Panc1 (cell line): Measurements from ENCODE around the gene CCR8. TPM values are rescaled to one million over a fixed set of nuclear protein-coding genes. Genes with fewer than 3 reads are reported as not detected.

Experiments
- ATAC-seq: fragments of 200-7000 bp; cut with Tn5 transposase; 2 replicates; pipeline ENCODE4 v1.9.1; 2020; ENCODE audit warnings: mild to moderate bottlenecking, moderate library complexity
- Bru-seq: library from RNA; stranded (reverse); fragments of 400-500 nt; gene quantifications from one replicate; lab custom pipeline; 2021; lab: Mats Ljungman, UMichigan
- BruChase-seq, 2 experiments: library from RNA; stranded (reverse); fragments of 400-500 nt; gene quantifications; one replicate each; lab custom pipeline; 2021; lab: Mats Ljungman, UMichigan
- BruUV-seq: library from RNA; stranded (reverse); fragments of 400-500 nt; replicated peaks from 2 replicates; lab custom pipeline; 2021; lab: Mats Ljungman, UMichigan
- CTCF ChIA-PET: fragments of 300-600 bp; sonication (Branson Sonifier 250); formaldehyde crosslinking; loops from one replicate; lab custom pipeline; 2022; ENCODE audit warnings: antibody characterized with exemption; lab: Charles Lee
- POLR2A ChIA-PET: fragments of 300-600 bp; sonication (Branson Sonifier 250); formaldehyde crosslinking; loops from one replicate; lab custom pipeline; 2022; ENCODE audit warnings: antibody characterized with exemption; lab: Charles Lee
- DNase-seq: peaks from one replicate; pipeline ENCODE4 v3.0.0-alpha.2; 2010; ENCODE audit warnings: low read depth, low spot score
- H3K27ac ChIP-seq: 2 replicates; pipeline ENCODE4 v1.5.1; 2011; ENCODE audit warnings: mild to moderate bottlenecking, low read length, inconsistent platforms
- H3K27me3 ChIP-seq: fragments of 200-500 bp; sonication (Bioruptor generic); 2 replicates; pipeline ENCODE4 v1.6.0; 2014; ENCODE audit warnings: low read length, inconsistent platforms; ENCODE audit not compliant: control insufficient read depth, insufficient read depth
- H3K36me3 ChIP-seq: fragments of 200-500 bp; sonication (Bioruptor generic); 2 replicates; pipeline ENCODE4 v1.5.1; 2014; ENCODE audit warnings: inconsistent platforms, mild to moderate bottlenecking, low read length, moderate library complexity; ENCODE audit not compliant: control insufficient read depth, insufficient read depth
- H3K4me1 ChIP-seq: 2 replicates; pipeline ENCODE4 v1.5.1; 2011; ENCODE audit warnings: inconsistent platforms, mild to moderate bottlenecking, low read length, moderate library complexity; ENCODE audit not compliant: control insufficient read depth, insufficient read depth
- H3K4me3 ChIP-seq, 2 experiments: 2 replicates each; pipeline ENCODE4 v1.5.1; 2011 to 2012; ENCODE audit warnings: low read depth in 2 of 2, low read length in 2 of 2, mild to moderate bottlenecking in 2 of 2, inconsistent platforms in 1 of 2, moderate library complexity in 1 of 2
- H3K9me3 ChIP-seq: fragments of 200-500 bp; sonication (Bioruptor generic); 2 replicates; pipeline ENCODE4 v1.5.1; 2014; ENCODE audit warnings: low read depth, mild to moderate bottlenecking, inconsistent platforms, low read length, moderate library complexity; ENCODE audit not compliant: control insufficient read depth, insufficient read depth
- POLR2AphosphoS5 ChIP-seq: IDR thresholded peaks from 2 replicates; pipeline ENCODE4 v1.6.1; 2012; ENCODE audit warnings: mild to moderate bottlenecking, low read depth, low read length, moderate library complexity
- SIN3A ChIP-seq: IDR thresholded peaks from 2 replicates; pipeline ENCODE4 v1.6.1; 2012; ENCODE audit warnings: low read depth, mild to moderate bottlenecking, low read length, moderate library complexity, borderline replicate concordance; ENCODE audit not compliant: insufficient read depth
- TCF7L2 ChIP-seq: IDR thresholded peaks from 2 replicates; pipeline ENCODE4 v1.6.1; 2011; ENCODE audit warnings: mild to moderate bottlenecking, low read depth, low read length, inconsistent platforms
- in situ Hi-C: cut with HindIII; loops from 2 replicates; pipeline ENCODE4 v1.10.0; 2016; ENCODE audit warnings: low sequenced_read_pairs, low pct_unique_long_range_greater_than_20kb
- intact Hi-C: fragments of 100-400 bp; cut with micrococcal nuclease; formaldehyde crosslinking; loops from one replicate; pipeline ENCODE4 v1.10.0; 2022; ENCODE audit not compliant: unreplicated experiment
- long read RNA-seq: library from polyadenylated mRNA; unstranded; transcript quantifications from one replicate; pipeline ENCODE4 v2.0.0, GENCODE V29; 2021; ENCODE audit not compliant: unreplicated experiment
- polyA plus RNA-seq: library from polyadenylated mRNA; unstranded; fragments of >200 nt; gene quantifications from one replicate; pipeline ENCODE4 v1.2.1, GENCODE V29; 2012; ENCODE audit warnings: missing spikeins; ENCODE audit not compliant: insufficient read length
- total RNA-seq: library from RNA; stranded (reverse); gene quantifications from one replicate; pipeline ENCODE4 v1.2.1, GENCODE V29; 2021; ENCODE audit not compliant: unreplicated experiment
- TF ChIP-seq, protein P1 (sequence below): fragments of 450-650 bp; IDR thresholded peaks from 2 replicates; pipeline ENCODE4 v1.5.1; 2017; ENCODE audit warnings: mild to moderate bottlenecking
- TF ChIP-seq, protein P2 (sequence below), 2 experiments: IDR thresholded peaks; 2 replicates each; pipeline ENCODE4 v1.6.1; 2011 to 2012; ENCODE audit warnings: low read depth in 2 of 2, control low read depth in 1 of 2, low read length in 1 of 2, mild to moderate bottlenecking in 1 of 2, moderate library complexity in 1 of 2; ENCODE audit not compliant: insufficient read depth in 1 of 2

CCR8 gene, protein sequence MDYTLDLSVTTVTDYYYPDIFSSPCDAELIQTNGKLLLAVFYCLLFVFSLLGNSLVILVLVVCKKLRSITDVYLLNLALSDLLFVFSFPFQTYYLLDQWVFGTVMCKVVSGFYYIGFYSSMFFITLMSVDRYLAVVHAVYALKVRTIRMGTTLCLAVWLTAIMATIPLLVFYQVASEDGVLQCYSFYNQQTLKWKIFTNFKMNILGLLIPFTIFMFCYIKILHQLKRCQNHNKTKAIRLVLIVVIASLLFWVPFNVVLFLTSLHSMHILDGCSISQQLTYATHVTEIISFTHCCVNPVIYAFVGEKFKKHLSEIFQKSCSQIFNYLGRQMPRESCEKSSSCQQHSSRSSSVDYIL
- total RNA-seq (not detected), Bru-seq, nascent RNA (not detected), BruChase-seq, experiment 1, labeled RNA remaining after a 2-hour chase (not detected), BruChase-seq, experiment 2, labeled RNA remaining after a 6-hour chase (not detected)
- polyA plus RNA-seq: not detected
- long read RNA-seq: 0 reads

DNA sequence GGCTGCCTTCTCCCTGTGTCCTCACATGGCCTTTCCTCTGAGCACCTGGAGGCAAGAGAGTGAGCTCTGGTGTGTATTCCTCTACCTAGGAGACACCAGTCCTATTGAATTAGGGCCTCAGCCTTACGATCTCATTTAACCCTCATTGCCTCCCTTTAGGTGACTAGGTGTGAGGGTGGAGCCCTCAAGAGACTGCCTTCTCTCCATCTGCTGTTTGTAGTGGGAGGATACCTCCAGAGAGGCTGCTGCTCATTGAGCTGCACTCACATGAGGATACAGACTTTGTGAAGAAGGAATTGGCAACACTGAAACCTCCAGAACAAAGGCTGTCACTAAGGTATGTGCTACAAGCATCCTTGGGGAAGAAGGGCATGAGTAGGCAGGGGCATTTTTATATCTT is at the start of gene CCR8:
Gene CCR8 (plus strand): TSS at position 217 of the 400 bp plus-strand sequence. CDS start 2,623 bp downstream, outside the sequence.
- ATAC-seq: no peak

DNA sequence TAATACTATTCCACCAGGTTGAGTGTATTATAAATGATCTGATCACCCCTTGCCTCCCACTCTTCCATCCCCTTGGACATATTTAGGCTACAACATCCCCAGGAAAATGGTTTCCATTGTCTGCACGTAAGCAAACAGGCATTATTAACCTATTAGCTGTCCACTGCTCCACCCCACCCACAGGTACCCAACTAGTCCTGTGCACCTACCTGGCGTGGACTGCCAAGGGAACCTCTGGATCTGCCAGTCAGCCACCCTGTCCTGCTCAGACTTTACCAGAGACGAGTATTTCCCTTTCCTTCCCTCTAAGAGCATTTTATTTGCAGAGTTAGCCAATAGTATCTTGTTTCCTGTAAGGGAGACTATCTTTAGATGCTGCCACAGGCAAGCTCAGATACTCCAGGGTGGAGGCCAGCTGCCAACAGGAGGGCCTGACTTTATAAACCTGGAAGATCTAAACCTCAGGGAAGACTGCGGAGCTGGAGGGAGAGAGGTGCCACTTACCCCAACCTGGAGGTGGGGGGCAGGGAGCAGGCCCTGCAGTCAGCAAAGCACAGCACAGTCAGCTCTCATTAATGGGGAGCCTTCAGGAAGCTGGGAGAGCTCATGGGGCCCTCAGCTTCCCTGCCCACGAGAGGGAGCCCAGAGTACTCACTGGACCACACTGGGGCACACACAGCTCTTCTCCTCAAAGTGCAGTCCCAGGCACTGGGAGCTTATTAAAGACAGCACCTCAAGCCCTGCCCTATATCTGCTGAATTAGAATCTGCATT is 49.6 kb upstream of the CCR8 start, which contains the start of gene CX3CR1:
Gene CX3CR1 (minus strand): TSS at position 292 of the 773 bp plus-strand sequence. CDS start 13,527 bp downstream, outside the sequence.
- H3K4me1 ChIP-seq: no peaks in the 10 kb centered on the region
- H3K9me3 ChIP-seq: no peaks in the 10 kb centered on the region
- H3K27ac ChIP-seq: no peak within 1 kb of the TSS
- POLR2A ChIA-PET: no interaction called here
- TF ChIP-seq, protein P1, sequence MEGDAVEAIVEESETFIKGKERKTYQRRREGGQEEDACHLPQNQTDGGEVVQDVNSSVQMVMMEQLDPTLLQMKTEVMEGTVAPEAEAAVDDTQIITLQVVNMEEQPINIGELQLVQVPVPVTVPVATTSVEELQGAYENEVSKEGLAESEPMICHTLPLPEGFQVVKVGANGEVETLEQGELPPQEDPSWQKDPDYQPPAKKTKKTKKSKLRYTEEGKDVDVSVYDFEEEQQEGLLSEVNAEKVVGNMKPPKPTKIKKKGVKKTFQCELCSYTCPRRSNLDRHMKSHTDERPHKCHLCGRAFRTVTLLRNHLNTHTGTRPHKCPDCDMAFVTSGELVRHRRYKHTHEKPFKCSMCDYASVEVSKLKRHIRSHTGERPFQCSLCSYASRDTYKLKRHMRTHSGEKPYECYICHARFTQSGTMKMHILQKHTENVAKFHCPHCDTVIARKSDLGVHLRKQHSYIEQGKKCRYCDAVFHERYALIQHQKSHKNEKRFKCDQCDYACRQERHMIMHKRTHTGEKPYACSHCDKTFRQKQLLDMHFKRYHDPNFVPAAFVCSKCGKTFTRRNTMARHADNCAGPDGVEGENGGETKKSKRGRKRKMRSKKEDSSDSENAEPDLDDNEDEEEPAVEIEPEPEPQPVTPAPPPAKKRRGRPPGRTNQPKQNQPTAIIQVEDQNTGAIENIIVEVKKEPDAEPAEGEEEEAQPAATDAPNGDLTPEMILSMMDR: no peak
- TF ChIP-seq SIN3A (no peak), POLR2AphosphoS5 (no peak), TCF7L2 (no peak)
- TF ChIP-seq, protein P2, sequence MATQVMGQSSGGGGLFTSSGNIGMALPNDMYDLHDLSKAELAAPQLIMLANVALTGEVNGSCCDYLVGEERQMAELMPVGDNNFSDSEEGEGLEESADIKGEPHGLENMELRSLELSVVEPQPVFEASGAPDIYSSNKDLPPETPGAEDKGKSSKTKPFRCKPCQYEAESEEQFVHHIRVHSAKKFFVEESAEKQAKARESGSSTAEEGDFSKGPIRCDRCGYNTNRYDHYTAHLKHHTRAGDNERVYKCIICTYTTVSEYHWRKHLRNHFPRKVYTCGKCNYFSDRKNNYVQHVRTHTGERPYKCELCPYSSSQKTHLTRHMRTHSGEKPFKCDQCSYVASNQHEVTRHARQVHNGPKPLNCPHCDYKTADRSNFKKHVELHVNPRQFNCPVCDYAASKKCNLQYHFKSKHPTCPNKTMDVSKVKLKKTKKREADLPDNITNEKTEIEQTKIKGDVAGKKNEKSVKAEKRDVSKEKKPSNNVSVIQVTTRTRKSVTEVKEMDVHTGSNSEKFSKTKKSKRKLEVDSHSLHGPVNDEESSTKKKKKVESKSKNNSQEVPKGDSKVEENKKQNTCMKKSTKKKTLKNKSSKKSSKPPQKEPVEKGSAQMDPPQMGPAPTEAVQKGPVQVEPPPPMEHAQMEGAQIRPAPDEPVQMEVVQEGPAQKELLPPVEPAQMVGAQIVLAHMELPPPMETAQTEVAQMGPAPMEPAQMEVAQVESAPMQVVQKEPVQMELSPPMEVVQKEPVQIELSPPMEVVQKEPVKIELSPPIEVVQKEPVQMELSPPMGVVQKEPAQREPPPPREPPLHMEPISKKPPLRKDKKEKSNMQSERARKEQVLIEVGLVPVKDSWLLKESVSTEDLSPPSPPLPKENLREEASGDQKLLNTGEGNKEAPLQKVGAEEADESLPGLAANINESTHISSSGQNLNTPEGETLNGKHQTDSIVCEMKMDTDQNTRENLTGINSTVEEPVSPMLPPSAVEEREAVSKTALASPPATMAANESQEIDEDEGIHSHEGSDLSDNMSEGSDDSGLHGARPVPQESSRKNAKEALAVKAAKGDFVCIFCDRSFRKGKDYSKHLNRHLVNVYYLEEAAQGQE (IDR thresholded peaks at IDR 0.05; ENCODE audit: insufficient read depth in 1 of 2, low read depth in 2 of 2, low read length in 1 of 2): no peak
- H3K36me3 ChIP-seq: no peaks in the 10 kb centered on the region
- H3K4me3 ChIP-seq: no peak within 1 kb of the TSS
- in situ Hi-C loops (no loop called here), intact Hi-C loops (no loop called here)
- H3K27me3 ChIP-seq: no peaks in the 10 kb centered on the region; the same call in 1 of the 2 replicates
- no peak for ATAC-seq
- DNase-seq: no peak
- CTCF ChIA-PET: interaction anchor here (0.6 to 1.1 kb wide), 2 partner anchors 13 to 138 kb away, joined by 3 read pairs; no protein-coding TSS in a partner anchor
- no TSS peak for BruUV-seq

More for the DNA sequence above, at the start of gene CCR8:
- no peak for DNase-seq
- no peaks in the 10 kb centered on the region for H3K27me3 ChIP-seq
- ChIA-PET POLR2A (no interaction called here), CTCF (no interaction called here)
- TF ChIP-seq POLR2AphosphoS5 (no peak), SIN3A (no peak), TCF7L2 (no peak)
- TF ChIP-seq, protein P1: no peak
- TF ChIP-seq, protein P2 (IDR thresholded peaks at IDR 0.05; ENCODE audit: insufficient read depth in 1 of 2, low read depth in 2 of 2, low read length in 1 of 2): no peak
- intact Hi-C loops: no loop called here
- H3K36me3 ChIP-seq: no peaks in the 10 kb centered on the region
- no peaks in the 10 kb centered on the region for H3K4me1 ChIP-seq
- H3K4me3 ChIP-seq: no peak within 1 kb of the TSS
- in situ Hi-C loops: no loop called here
- no peak within 1 kb of the TSS for H3K27ac ChIP-seq
- no TSS peak for BruUV-seq
- no peaks in the 10 kb centered on the region for H3K9me3 ChIP-seq
